ENCODE measurements around the gene FFAR1.
A peak's percentile ranks its signal among the peaks of the same experiment; 100 is the strongest.

Gene FFAR1

DNA sequence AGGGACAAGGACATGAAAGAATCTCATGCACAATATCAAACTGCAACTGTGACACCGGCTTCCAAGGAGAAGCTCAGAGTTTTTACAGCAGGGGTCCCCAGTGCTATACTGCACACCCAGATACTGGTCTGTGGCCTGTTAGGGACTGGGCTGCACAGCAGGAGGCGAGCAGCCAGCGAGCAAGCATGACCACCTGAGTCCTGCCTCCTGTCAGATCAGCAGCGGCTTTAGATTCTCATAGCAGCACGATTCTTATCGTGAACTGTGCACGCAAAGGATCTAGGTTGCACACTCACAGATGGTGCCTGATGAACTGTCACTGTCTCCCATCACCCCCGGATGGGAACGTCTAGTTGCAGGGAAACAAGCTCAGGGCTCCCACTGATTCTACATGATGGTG is 31.8 kb upstream of the FFAR1 start:
- no peak for DNase-seq

DNA sequence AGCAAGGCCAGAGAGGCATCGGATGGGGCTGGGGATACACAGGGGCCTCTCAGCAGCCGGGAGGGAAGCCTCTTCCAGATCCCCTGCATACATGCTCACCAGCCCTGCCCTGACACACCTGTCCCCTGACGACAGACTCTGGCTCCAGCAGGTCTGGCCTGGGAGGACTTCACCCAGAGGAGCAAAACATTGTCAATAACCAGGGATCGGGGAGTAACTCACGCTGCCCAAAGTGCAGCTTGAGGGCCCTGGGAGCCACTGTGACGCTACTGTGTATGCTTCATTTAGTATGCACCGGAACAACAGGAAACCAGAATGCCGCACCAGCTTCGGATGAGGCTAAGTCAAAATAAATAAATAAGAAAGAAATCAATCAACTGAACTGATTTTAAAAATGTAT is 31.1 kb upstream of the FFAR1 start:
- DNase-seq = no peak

- no peak for DNase-seq
Measured at GRCh38 chr19:35317464-35318043, 30.1 kb upstream of the FFAR1 start.

DNA sequence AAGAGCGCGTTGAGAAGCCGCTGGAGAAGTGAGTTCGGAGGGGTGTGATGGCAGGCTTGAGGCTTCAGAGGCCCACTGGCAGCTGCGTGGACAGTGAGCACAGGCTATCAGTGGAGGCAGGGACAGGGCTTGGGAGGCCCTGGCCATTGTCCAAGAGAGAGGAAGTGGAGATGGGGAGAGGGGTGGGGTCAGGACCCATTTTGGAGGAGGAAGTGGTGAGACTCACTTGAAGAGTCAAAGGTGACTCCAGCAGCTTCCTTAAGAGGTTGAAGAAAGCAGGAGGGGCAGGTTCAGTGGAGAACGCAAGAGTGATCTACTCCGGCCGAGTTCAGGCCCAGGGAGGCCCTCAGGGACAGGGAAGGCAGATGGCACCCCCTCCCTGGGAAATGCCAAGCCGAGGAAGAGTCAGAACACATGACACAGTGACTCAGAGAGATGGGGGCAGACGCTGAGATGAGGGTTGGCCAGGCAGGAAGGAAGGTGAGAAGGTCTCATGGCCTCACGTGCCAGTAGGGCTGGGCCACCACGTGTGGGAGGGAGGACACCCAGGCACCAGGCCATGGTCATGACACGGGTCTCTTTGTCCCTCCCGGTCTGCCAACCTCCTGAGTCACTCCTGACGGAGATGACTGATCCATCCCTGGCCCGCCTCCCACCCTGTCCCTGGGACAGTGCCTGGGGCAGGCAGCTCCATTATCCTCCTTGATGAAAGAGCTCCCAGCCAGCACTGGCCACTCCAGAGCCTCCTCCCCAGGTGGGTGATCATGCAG is 28.8 kb upstream of the FFAR1 start:
- no peak for DNase-seq

DNA sequence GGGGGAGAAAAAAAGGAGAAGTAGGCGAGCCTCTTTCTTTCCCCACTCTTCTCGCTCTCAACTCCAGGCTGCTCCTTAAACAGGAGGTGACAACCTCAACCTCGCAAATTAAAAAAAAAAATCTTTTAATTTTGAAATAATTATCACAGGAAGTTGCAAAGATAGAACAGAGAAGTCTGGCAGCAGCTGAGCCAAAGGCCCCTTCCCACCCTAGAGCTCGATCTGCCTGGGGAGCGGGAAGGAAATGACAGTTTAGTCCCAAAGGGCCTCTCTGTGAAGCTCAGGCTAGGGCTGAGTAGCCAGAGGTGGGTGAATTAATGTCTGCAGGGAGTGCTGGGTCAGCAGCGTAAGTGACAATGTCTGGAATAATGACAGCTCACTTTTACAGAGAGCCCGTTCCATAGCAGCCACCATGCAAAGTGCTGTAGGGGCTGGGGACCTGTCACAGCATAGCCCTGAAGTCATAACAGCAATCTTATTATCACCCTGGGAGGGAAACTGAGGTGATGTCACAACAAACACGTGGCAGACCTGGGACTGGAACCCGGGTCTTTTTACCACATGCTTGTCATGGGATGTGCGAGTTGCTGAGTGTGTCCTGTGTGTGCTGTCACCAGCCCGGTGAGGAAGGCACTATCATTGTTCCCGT is 27.5 kb upstream of the FFAR1 start:
- no peak for DNase-seq

- no peak for DNase-seq
Measured at GRCh38 chr19:35321291-35321690, 26.4 kb upstream of the FFAR1 start.

DNA sequence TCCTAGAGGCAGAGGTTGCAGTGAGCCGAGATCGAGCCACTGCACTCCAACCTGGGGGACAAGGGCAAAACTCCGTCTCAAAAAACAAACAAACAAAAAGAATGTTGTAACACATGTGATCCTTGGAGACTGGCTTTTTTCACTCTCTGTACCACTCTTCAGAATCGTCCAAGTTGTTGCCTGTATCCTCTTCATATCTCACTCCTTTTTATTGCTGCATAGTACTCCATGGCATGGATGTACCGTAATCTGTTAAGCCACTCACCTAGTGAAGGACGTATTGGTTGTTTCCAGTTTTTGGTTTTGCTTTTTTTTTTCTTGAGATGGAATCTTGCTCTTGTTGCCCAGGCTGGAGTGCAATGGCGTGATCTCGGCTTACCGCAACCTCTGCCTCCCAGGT is 25.7 kb upstream of the FFAR1 start:
- no peak for DNase-seq

- DNase-seq = no peak
Measured at GRCh38 chr19:35327642-35328041, 20.1 kb upstream of the FFAR1 start.

- peak; percentile 25 for DNase-seq
Measured at GRCh38 chr19:35328851-35329285, 18.8 kb upstream of the FFAR1 start, which contains the start of gene CD22. Gene CD22, plus strand, starts transcription at chr19:35329187. Its CDS starts 2,854 bp downstream, at chr19:35332041.

GRCh38 chr19:35329323-35329722 is 18.4 kb upstream of the FFAR1 start:
- DNase-seq = no peak

- no peak for DNase-seq
Measured at GRCh38 chr19:35330475-35330874, 17.2 kb upstream of the FFAR1 start.

DNA sequence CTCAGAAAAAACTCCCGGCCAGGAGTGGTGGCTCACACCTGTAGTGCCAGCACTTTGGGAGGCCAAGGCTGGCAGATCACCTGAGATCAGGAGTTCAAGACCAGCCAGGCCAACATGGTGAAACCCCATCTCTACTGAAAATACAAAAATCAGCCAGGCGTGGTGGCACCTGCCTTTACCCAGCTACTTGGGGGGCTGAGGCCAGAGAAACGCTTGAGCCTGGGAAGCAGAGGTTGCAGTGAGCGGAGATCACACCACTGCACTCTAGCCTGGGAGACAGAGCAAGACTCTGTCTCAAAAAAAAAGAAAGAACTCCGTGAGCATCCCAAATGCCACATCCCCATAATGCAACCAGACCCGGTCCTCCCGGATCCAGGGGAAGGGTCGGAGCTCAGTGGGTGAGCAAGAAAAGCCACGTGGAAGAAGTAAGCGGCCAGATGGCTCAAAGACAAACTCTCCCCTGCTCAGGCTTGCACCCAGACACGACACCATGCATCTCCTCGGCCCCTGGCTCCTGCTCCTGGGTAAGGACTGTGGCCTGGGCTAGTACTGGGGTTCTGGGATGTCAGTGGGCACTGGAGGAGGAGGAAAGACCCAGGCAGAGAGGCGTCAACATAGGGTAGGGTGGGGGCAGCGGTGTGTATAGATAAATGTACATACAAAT is 16.0 kb upstream of the FFAR1 start:
- DNase-seq = no peak

DNA sequence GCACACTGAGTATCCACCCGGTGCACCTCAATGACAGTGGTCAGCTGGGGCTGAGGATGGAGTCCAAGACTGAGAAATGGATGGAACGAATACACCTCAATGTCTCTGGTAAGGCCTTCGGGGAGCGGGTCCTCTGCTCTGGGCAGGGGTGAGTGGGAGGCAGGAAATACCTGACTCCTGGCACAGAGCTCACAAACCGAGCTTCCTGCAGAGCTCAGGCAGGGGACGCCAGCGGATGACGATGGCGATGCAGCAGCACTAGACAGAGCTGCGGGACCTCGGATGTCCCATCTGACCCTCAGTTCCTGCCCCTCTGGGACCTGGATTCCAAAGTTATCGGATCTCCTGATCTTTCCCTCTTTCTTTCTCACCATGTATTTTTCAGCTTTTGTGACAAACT is 14.9 kb upstream of the FFAR1 start:
- DNase-seq = no peak

GRCh38 chr19:35334144-35334753 is 13.5 kb upstream of the FFAR1 start:
- DNase-seq = no peak

- DNase-seq = no peak
Measured at GRCh38 chr19:35336166-35336955, 11.3 kb upstream of the FFAR1 start.

GRCh38 chr19:35337097-35337983 is 10.4 kb upstream of the FFAR1 start:
- DNase-seq = no peak

GRCh38 chr19:35337984-35338296 is 9.8 kb upstream of the FFAR1 start:
- DNase-seq = no peak

DNA sequence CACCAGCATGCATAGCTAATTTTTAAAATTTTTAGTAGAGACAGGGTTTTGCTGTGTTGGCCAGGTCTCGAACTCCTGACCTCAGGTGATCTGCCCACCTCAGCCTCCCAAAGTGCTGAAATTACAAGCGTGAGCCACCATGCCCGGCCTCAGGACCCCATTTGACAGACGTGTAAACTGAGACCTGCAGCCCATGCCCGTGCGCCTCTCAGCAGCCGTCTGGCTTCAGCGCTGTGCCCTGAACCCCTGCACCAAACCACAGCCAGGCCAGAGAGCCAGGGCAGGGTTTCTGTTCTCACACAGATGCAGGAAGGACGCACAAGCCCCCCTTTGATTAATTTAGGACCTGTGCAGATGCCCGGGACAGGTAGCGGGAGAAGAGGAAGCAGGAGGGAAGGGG is 7.3 kb upstream of the FFAR1 start:
- DNase-seq = no peak

GRCh38 chr19:35341006-35341405 is 6.7 kb upstream of the FFAR1 start:
- no peak for DNase-seq

GRCh38 chr19:35341565-35342225 is 6.0 kb upstream of the FFAR1 start:
- DNase-seq = no peak

- DNase-seq = no peak
Measured at GRCh38 chr19:35342430-35342829, 5.3 kb upstream of the FFAR1 start.

All from KG1 (cell line).